ENCODE data around the gene SLCO2B1.

DNA sequence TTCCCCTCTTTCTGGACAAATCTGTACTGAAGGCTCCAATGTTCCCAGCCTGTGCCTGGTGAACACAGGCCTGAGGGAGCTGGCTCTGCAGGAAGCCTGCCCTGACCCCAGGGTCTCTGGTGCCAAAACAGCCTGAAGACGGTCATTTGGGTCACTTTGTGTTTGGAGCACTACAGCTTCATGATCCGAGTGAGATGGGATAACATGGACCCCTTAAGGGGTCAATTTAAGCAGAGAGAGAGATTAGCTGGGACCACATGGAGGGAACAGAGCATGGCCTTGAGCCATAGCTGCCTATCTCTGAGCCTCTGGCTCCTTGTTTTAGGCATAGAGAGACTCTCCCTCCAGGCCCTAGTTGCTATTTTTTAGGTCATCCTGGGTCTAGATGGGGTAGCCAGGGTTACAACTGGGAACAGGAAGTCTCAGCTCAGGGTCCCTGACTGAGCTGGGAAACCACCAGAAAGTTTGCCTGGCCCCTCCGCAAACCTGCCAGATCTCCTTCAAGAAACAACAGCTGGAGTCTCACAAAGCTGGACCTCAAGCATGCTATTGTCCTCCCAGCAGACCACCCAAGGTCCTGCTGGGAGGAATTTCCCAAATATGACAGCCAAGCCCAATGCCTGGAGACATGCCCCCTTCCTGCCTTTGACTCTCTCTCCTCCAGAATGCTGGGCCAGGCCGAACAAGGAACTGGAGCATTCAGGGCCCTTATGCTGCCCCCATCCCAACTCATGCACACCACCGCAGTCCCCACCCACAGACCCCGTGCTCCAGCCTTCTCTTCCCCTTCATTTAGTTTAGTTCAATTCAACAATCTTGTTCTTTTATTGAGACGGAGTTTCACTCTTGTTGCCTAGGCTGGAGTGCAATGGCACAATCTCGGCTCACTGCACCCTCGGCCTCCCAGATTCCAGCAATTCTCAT lies 4.0 kb downstream of the SLCO2B1 start:
- no peak for TF ChIP-seq GATA2 (IDR thresholded peaks at IDR 0.05; ENCODE audit: low read depth, low read length)
- no peak for TF ChIP-seq GATA3 (IDR thresholded peaks at IDR 0.05; ENCODE audit: low read depth, low read length)
